ENCODE data around the gene GADD45G. TPM values are rescaled to one million over a fixed set of nuclear protein-coding genes. Genes with fewer than 3 reads are reported as not detected.

The GADD45G gene
- total RNA-seq, 1 experiment from 2014 or later: 10.6 TPM

GRCh38 chr9:89619424-89620138 lies 14.8 kb downstream of the GADD45G start (continued):
- TF ChIP-seq, protein P1, sequence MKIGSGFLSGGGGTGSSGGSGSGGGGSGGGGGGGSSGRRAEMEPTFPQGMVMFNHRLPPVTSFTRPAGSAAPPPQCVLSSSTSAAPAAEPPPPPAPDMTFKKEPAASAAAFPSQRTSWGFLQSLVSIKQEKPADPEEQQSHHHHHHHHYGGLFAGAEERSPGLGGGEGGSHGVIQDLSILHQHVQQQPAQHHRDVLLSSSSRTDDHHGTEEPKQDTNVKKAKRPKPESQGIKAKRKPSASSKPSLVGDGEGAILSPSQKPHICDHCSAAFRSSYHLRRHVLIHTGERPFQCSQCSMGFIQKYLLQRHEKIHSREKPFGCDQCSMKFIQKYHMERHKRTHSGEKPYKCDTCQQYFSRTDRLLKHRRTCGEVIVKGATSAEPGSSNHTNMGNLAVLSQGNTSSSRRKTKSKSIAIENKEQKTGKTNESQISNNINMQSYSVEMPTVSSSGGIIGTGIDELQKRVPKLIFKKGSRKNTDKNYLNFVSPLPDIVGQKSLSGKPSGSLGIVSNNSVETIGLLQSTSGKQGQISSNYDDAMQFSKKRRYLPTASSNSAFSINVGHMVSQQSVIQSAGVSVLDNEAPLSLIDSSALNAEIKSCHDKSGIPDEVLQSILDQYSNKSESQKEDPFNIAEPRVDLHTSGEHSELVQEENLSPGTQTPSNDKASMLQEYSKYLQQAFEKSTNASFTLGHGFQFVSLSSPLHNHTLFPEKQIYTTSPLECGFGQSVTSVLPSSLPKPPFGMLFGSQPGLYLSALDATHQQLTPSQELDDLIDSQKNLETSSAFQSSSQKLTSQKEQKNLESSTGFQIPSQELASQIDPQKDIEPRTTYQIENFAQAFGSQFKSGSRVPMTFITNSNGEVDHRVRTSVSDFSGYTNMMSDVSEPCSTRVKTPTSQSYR (CRISPR knock-in tag; IDR thresholded peaks at IDR 0.05): no peak
- TF ChIP-seq JAZF1 (CRISPR knock-in tag; IDR thresholded peaks at IDR 0.05) (no peak), ZNF121 (CRISPR knock-in tag; IDR thresholded peaks at IDR 0.05) (no peak), ZNF138 (CRISPR knock-in tag; conservative IDR thresholded peaks at IDR 0.05) (no peak), SMAD3 (CRISPR knock-in tag; IDR thresholded peaks at IDR 0.05; ENCODE audit: borderline replicate concordance) (no peak), KAT7 (CRISPR knock-in tag; IDR thresholded peaks at IDR 0.05; ENCODE audit: borderline replicate concordance) (no peak), PRRX2 (CRISPR knock-in tag; IDR thresholded peaks at IDR 0.05) (no peak)

- Mint-ChIP-seq H3K9me3 (no peaks in the 10 kb centered on the region), H3K4me1 (peaks cover 35% of the 10 kb centered on the region), H3K27me3 (ENCODE audit: low read depth) (no peaks in the 10 kb centered on the region; the same call in 1 of the 2 replicates), H3K36me3 (no peaks in the 10 kb centered on the region), H3K27ac (no peak overlapping the region), H3K4me3 (no peak overlapping the region)
- ATAC-seq: no peak
- ChIA-PET CTCF (interaction anchor here (1.5 to 5.4 kb wide), 3 partner anchors 17 to 74 kb away, joined by 5 to 46 read pairs (median 7); partner anchors contain the start of gene GADD45G), POLR2A (no interaction called here)
- DNase-seq (ENCODE audit: low spot score): no peak
- TF ChIP-seq, protein P2, sequence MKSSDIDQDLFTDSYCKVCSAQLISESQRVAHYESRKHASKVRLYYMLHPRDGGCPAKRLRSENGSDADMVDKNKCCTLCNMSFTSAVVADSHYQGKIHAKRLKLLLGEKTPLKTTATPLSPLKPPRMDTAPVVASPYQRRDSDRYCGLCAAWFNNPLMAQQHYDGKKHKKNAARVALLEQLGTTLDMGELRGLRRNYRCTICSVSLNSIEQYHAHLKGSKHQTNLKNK (CRISPR knock-in tag; IDR thresholded peaks at IDR 0.05): no peak
- TF ChIP-seq ZNF423 (CRISPR knock-in tag; IDR thresholded peaks at IDR 0.05) (no peak), IRF2 (CRISPR knock-in tag; IDR thresholded peaks at IDR 0.05; ENCODE audit: borderline replicate concordance, low read depth) (no peak), ZNF219 (CRISPR knock-in tag; IDR thresholded peaks at IDR 0.05; ENCODE audit: borderline replicate concordance) (no peak), ZBTB21 (CRISPR knock-in tag; IDR thresholded peaks at IDR 0.05; ENCODE audit: borderline replicate concordance) (no peak), AFF4 (CRISPR knock-in tag; IDR thresholded peaks at IDR 0.05; ENCODE audit: borderline replicate concordance) (no peak), JAZF1 (CRISPR knock-in tag; IDR thresholded peaks at IDR 0.05) (no peak), CBFB (CRISPR knock-in tag; IDR thresholded peaks at IDR 0.05; ENCODE audit: low read depth) (no peak)
- TF ChIP-seq, protein P3, sequence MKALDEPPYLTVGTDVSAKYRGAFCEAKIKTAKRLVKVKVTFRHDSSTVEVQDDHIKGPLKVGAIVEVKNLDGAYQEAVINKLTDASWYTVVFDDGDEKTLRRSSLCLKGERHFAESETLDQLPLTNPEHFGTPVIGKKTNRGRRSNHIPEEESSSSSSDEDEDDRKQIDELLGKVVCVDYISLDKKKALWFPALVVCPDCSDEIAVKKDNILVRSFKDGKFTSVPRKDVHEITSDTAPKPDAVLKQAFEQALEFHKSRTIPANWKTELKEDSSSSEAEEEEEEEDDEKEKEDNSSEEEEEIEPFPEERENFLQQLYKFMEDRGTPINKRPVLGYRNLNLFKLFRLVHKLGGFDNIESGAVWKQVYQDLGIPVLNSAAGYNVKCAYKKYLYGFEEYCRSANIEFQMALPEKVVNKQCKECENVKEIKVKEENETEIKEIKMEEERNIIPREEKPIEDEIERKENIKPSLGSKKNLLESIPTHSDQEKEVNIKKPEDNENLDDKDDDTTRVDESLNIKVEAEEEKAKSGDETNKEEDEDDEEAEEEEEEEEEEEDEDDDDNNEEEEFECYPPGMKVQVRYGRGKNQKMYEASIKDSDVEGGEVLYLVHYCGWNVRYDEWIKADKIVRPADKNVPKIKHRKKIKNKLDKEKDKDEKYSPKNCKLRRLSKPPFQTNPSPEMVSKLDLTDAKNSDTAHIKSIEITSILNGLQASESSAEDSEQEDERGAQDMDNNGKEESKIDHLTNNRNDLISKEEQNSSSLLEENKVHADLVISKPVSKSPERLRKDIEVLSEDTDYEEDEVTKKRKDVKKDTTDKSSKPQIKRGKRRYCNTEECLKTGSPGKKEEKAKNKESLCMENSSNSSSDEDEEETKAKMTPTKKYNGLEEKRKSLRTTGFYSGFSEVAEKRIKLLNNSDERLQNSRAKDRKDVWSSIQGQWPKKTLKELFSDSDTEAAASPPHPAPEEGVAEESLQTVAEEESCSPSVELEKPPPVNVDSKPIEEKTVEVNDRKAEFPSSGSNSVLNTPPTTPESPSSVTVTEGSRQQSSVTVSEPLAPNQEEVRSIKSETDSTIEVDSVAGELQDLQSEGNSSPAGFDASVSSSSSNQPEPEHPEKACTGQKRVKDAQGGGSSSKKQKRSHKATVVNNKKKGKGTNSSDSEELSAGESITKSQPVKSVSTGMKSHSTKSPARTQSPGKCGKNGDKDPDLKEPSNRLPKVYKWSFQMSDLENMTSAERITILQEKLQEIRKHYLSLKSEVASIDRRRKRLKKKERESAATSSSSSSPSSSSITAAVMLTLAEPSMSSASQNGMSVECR (CRISPR knock-in tag; IDR thresholded peaks at IDR 0.05; ENCODE audit: borderline replicate concordance): no peak
- TF ChIP-seq, protein P4, sequence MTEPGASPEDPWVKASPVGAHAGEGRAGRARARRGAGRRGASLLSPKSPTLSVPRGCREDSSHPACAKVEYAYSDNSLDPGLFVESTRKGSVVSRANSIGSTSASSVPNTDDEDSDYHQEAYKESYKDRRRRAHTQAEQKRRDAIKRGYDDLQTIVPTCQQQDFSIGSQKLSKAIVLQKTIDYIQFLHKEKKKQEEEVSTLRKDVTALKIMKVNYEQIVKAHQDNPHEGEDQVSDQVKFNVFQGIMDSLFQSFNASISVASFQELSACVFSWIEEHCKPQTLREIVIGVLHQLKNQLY (CRISPR knock-in tag; IDR thresholded peaks at IDR 0.05): no peak
Observed at GRCh38 chr9:89621031-89621430, 16.2 kb downstream of the GADD45G start.
